CD4-positive, alpha-beta T cell (primary cell): Measurements from ENCODE around the gene LPP. TPM values are rescaled to one million over a fixed set of nuclear protein-coding genes. Genes with fewer than 3 reads are reported as not detected.

Experiments used
- ATAC-seq: fragments of 200-7000 bp; cut with Tn5 transposase; one replicate; pipeline ENCODE4 v1.10.0; 2022; ENCODE audit warnings: mild to moderate bottlenecking; ENCODE audit not compliant: poor library complexity
- CTCF ChIA-PET: fragments of 350-600 bp; sonication (Branson Sonifier 250); formaldehyde crosslinking; loops from one replicate; lab custom pipeline; 2021; ENCODE audit warnings: antibody characterized with exemption, inconsistent platforms; lab: Charles Lee
- POLR2A ChIA-PET: fragments of 350-600 bp; sonication (Branson Sonifier 250); formaldehyde crosslinking; loops from one replicate; lab custom pipeline; 2021; ENCODE audit warnings: antibody characterized with exemption, inconsistent platforms; lab: Charles Lee
- DNase-seq, 14 experiments: peaks; one replicate each; pipeline ENCODE4 v3.0.0-alpha.2; 2013 to 2020; ENCODE audit warnings: mixed read lengths in 2 of 14
- H3K27ac ChIP-seq, 2 donors: one replicate each; pipeline versions ENCODE4 v1.5.1 to v1.7.0; 2013; ENCODE audit warnings: low read length in 2 of 2, low read depth in 1 of 2, mild to moderate bottlenecking in 1 of 2
- H3K27me3 ChIP-seq, 2 experiments: 1 replicate in 1 of 2; 2 replicates in 1 of 2; pipeline versions ENCODE4 v1.6.1 to v1.7.0; 2013; ENCODE audit warnings: low read length in 2 of 2, control low read depth in 1 of 2, mild to moderate bottlenecking in 1 of 2, moderate library complexity in 1 of 2; ENCODE audit not compliant: insufficient read depth in 2 of 2, control insufficient read depth in 1 of 2
- H3K36me3 ChIP-seq: one replicate; pipeline ENCODE4 v1.6.1; 2013; ENCODE audit warnings: low read length, control low read depth; ENCODE audit not compliant: insufficient read depth
- H3K4me1 ChIP-seq: one replicate; pipeline ENCODE4 v1.6.1; 2013; ENCODE audit warnings: low read length, control low read depth; ENCODE audit not compliant: insufficient read depth
- H3K4me3 ChIP-seq: one replicate; pipeline ENCODE4 v1.5.1; 2013; ENCODE audit warnings: mild to moderate bottlenecking, low read length, moderate library complexity
- H3K9me3 ChIP-seq, 2 experiments: 1 replicate in 1 of 2; 2 replicates in 1 of 2; pipeline versions ENCODE4 v1.6.1 to v1.7.0; 2013; ENCODE audit warnings: low read length in 2 of 2, mild to moderate bottlenecking in 2 of 2, control low read depth in 1 of 2, moderate library complexity in 1 of 2; ENCODE audit not compliant: control insufficient read depth in 1 of 2, insufficient read depth in 1 of 2
- H3K27ac Mint-ChIP-seq: one replicate; pipeline ENCODE4 v1.8.0; 2020; ENCODE audit warnings: mixed read lengths
- H3K27me3 Mint-ChIP-seq: one replicate; pipeline ENCODE4 v1.8.0; 2021; ENCODE audit warnings: mixed read lengths
- H3K36me3 Mint-ChIP-seq: one replicate; pipeline ENCODE4 v1.8.0; 2021; ENCODE audit warnings: low read depth, mixed read lengths
- H3K4me1 Mint-ChIP-seq: one replicate; pipeline ENCODE4 v1.8.0; 2021; ENCODE audit warnings: low read depth, mixed read lengths
- H3K4me3 Mint-ChIP-seq: one replicate; pipeline ENCODE4 v1.8.0; 2020; ENCODE audit warnings: mild to moderate bottlenecking, mixed read lengths
- H3K9me3 Mint-ChIP-seq: one replicate; pipeline ENCODE4 v1.8.0; 2020; ENCODE audit warnings: mixed read lengths
- intact Hi-C, 2 experiments: fragments of 100-400 bp; cut with DNase I in 1 of 2; cut with micrococcal nuclease in 1 of 2; formaldehyde crosslinking; loops; one replicate each; pipeline versions ENCODE4 v1.15.1 to v1.9.0; 2023 to 2025; cut with DNase I, micrococcal nuclease
- total RNA-seq, 174 experiments: library from RNA in 2 of 174; stranded (reverse) in 2 of 174; gene quantifications; one replicate each; pipeline ENCODE4 v1.2.3 and lab custom pipeline; 2021 to 2026
- TF ChIP-seq, protein P1 (sequence below): fragments of 200-600 bp; IDR thresholded peaks from one replicate; pipeline ENCODE4 v1.8.0; 2022; ENCODE audit warnings: antibody characterized with exemption, mild to moderate bottlenecking

Gene LPP
- total RNA-seq, 2 experiments from 2014 or later, result 45.6 to 45.9 TPM

DNA sequence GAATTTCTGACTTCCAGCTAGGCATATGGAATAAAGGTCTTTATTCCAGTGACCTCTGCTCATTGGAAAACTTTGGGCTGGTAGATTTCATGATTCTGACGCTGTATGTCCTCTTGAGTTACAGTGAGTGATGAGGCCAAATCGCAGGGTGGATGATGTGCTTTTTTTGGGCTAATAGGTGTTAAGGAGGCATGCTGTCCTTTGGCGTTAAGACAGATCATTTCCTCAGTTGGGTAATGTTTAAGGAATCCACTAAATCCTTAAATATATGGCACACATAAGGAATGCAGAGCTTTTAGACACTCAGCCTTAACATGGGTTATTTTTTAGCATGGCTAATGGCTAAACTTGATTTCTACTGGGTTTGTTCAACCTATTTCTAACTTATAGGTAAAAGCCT lies 87.9 kb downstream of the LPP start:
- POLR2A ChIA-PET, result no interaction called here
- H3K27ac ChIP-seq, result no peak overlapping the region
- TF ChIP-seq, protein P1, sequence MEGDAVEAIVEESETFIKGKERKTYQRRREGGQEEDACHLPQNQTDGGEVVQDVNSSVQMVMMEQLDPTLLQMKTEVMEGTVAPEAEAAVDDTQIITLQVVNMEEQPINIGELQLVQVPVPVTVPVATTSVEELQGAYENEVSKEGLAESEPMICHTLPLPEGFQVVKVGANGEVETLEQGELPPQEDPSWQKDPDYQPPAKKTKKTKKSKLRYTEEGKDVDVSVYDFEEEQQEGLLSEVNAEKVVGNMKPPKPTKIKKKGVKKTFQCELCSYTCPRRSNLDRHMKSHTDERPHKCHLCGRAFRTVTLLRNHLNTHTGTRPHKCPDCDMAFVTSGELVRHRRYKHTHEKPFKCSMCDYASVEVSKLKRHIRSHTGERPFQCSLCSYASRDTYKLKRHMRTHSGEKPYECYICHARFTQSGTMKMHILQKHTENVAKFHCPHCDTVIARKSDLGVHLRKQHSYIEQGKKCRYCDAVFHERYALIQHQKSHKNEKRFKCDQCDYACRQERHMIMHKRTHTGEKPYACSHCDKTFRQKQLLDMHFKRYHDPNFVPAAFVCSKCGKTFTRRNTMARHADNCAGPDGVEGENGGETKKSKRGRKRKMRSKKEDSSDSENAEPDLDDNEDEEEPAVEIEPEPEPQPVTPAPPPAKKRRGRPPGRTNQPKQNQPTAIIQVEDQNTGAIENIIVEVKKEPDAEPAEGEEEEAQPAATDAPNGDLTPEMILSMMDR, result no peak
- no peak for DNase-seq
- CTCF ChIA-PET, result no interaction called here
- no peak overlapping the region for H3K4me3 ChIP-seq
- Mint-ChIP-seq H3K9me3 (no peaks in the 10 kb centered on the region), H3K4me3 (no peak overlapping the region), H3K4me1 (peaks cover 8% of the 10 kb centered on the region), H3K27ac (no peak overlapping the region), H3K36me3 (peaks cover 4% of the 10 kb centered on the region), H3K27me3 (no peaks in the 10 kb centered on the region)
- intact Hi-C loops, result no loop called here
- no peaks in the 10 kb centered on the region for H3K9me3 ChIP-seq
- H3K27me3 ChIP-seq, result no peaks in the 10 kb centered on the region
- ATAC-seq, result no peak
- no peaks in the 10 kb centered on the region for H3K4me1 ChIP-seq
- H3K36me3 ChIP-seq, result no peaks in the 10 kb centered on the region

DNA sequence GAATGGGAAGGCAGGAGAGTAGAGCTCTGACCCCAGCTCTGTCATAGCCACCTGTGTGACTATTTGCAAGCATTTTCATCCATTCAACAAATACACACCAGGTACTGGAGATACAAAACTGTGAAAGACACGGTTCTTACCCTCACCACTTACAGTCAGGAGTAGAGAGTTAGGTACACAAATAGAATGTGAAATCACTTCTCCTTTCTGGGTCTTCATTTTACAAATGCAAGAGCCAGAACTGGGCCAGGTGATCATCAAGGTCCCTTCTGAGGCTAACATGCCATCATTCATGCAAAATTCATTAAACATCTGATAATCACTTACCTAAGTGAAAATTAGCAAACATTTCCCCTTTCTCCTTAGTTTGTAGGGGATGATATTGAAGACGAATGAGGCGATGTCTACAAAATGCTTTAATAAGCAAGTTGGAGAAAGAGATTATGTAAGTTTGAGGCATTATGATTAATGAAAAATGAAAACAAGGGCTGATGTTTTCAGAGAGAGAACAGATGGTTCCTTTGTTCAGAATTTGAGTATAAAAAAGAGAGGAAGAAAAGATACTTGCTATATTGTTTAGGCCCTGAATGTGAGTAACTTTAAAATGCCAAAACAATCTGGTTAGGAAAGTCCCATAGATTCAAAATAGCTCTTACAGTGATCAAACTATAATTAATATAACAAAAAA lies 88.6 kb downstream of the LPP start:
- no peak for ATAC-seq
- H3K27me3 Mint-ChIP-seq, result no peaks in the 10 kb centered on the region
- Histone ChIP-seq H3K27ac (no peak overlapping the region), H3K36me3 (no peaks in the 10 kb centered on the region), H3K9me3 (no peaks in the 10 kb centered on the region), H3K4me1 (no peaks in the 10 kb centered on the region), H3K4me3 (no peak overlapping the region), H3K27me3 (no peaks in the 10 kb centered on the region)
- CTCF ChIA-PET, result no interaction called here
- H3K9me3 Mint-ChIP-seq, result no peaks in the 10 kb centered on the region
- peaks cover 4% of the 10 kb centered on the region for H3K36me3 Mint-ChIP-seq
- H3K4me3 Mint-ChIP-seq, result no peak overlapping the region
- TF ChIP-seq, protein P1, result no peak
- DNase-seq, result no peak
- H3K27ac Mint-ChIP-seq, result no peak overlapping the region
- POLR2A ChIA-PET, result no interaction called here
- peaks cover 1% of the 10 kb centered on the region for H3K4me1 Mint-ChIP-seq
- intact Hi-C loops, result no loop called here

DNA sequence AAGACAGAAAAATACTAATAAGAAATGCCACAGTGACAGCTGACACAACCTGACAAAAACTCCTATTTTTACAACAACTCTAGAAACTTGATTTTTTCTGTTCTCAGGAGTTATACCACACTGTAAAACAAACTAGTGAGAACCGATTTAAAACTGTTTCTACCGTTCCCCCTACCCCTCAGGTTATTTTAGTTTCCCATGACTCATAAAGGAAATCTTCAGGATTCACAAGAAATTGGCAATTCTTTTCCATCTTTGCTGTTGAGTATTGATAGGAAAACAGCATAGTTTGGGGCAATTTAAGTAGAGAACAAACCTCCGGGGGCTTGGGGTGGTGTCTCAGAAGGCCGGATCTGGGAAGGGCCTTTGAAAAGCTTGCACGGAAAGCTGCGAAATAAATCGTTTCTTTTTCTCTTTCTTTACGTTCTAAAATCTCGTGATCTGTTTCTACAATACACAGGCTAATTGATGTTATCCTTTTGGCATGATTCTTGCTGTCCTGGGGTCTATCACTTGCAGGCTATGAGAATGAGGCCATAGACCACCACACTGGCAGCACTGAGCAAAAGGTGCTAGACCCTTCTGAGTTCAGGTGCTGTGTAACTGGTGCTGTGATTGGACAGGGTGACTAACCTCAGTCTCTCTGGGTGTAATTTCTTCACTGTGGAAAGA lies 89.3 kb downstream of the LPP start:
- no peaks in the 10 kb centered on the region for H3K9me3 Mint-ChIP-seq
- ChIA-PET POLR2A (no interaction called here), CTCF (no interaction called here)
- Histone ChIP-seq H3K9me3 (no peaks in the 10 kb centered on the region), H3K27me3 (no peaks in the 10 kb centered on the region), H3K27ac (no peak overlapping the region), H3K4me3 (no peak overlapping the region), H3K36me3 (no peaks in the 10 kb centered on the region), H3K4me1 (no peaks in the 10 kb centered on the region)
- ATAC-seq (no peak), DNase-seq (no peak)
- H3K4me3 Mint-ChIP-seq, result no peak overlapping the region
- intact Hi-C loops, result no loop called here
- H3K27ac Mint-ChIP-seq, result no peak overlapping the region
- TF ChIP-seq, protein P1, result no peak
- peaks cover 4% of the 10 kb centered on the region for H3K36me3 Mint-ChIP-seq
- H3K27me3 Mint-ChIP-seq, result no peaks in the 10 kb centered on the region
- no peaks in the 10 kb centered on the region for H3K4me1 Mint-ChIP-seq
